GM23248 (cell line): ENCODE data around the gene MAP6. TPM values are rescaled to one million over a fixed set of nuclear protein-coding genes. Genes with fewer than 3 reads are reported as not detected.
A peak's percentile ranks its signal among the peaks of the same experiment; 100 is the strongest.

Experiments used
- DNase-seq: peaks from one replicate; pipeline ENCODE4 v3.0.0-alpha.2; 2015
- H2AFZ ChIP-seq: fragments of 200-600 bp; sonication (generic); 2 replicates; pipeline ENCODE4 v1.6.1; 2016; ENCODE audit warnings: antibody characterized with exemption
- H3F3A ChIP-seq: fragments of 200-600 bp; sonication (generic); 2 replicates; pipeline ENCODE4 v1.6.1; 2016; ENCODE audit warnings: mild to moderate bottlenecking, antibody characterized with exemption, mixed run types; ENCODE audit not compliant: insufficient read depth
- H3K27ac ChIP-seq: fragments of 200-600 bp; sonication (generic); 2 replicates; pipeline ENCODE4 v1.5.1; 2016; ENCODE audit warnings: mild to moderate bottlenecking
- H3K27me3 ChIP-seq: fragments of 200-600 bp; sonication (generic); replicated peaks from 2 replicates; pipeline ENCODE4 v1.6.1; 2016; ENCODE audit warnings: mild to moderate bottlenecking; ENCODE audit not compliant: insufficient read depth
- H3K36me3 ChIP-seq: fragments of 200-600 bp; sonication (generic); 2 replicates; pipeline ENCODE4 v1.6.1; 2016; ENCODE audit warnings: low read depth, mild to moderate bottlenecking
- H3K4me1 ChIP-seq: fragments of 200-600 bp; sonication (generic); 2 replicates; pipeline ENCODE4 v1.6.1; 2016; ENCODE audit warnings: mild to moderate bottlenecking; ENCODE audit not compliant: insufficient read depth
- H3K4me2 ChIP-seq: fragments of 200-600 bp; sonication (generic); one replicate; pipeline ENCODE4 v1.6.1; 2016; ENCODE audit warnings: mild to moderate bottlenecking; ENCODE audit not compliant: unreplicated experiment
- H3K4me3 ChIP-seq: fragments of 200-600 bp; sonication (generic); 2 replicates; pipeline ENCODE4 v1.5.1; 2016; ENCODE audit warnings: mild to moderate bottlenecking
- H3K79me2 ChIP-seq: fragments of 200-600 bp; sonication (generic); 2 replicates; pipeline ENCODE4 v1.6.1; 2016; ENCODE audit warnings: mild to moderate bottlenecking; ENCODE audit not compliant: insufficient read depth
- H3K9ac ChIP-seq: fragments of 200-600 bp; sonication (generic); 2 replicates; pipeline ENCODE4 v1.6.1; 2016; ENCODE audit warnings: mild to moderate bottlenecking
- H3K9me2 ChIP-seq: fragments of 200-600 bp; sonication (generic); 2 replicates; pipeline ENCODE4 v1.6.1; 2016; ENCODE audit warnings: mixed run types, mild to moderate bottlenecking, moderate library complexity; ENCODE audit not compliant: insufficient read depth
- H3K9me3 ChIP-seq: fragments of 200-600 bp; sonication (generic); one replicate; pipeline ENCODE4 v1.6.1; 2017; ENCODE audit warnings: low read depth
- H4K20me1 ChIP-seq: fragments of 200-600 bp; sonication (generic); 2 replicates; pipeline ENCODE4 v1.6.0; 2016; ENCODE audit not compliant: insufficient read depth
- EZH2 ChIP-seq: fragments of 200-600 bp; sonication (generic); IDR thresholded peaks from 2 replicates; pipeline ENCODE4 v1.6.1; 2018; ENCODE audit warnings: antibody characterized with exemption, mild to moderate bottlenecking; ENCODE audit not compliant: insufficient read depth, poor library complexity, severe bottlenecking
- EZH2phosphoT487 ChIP-seq: fragments of 200-600 bp; sonication (generic); IDR thresholded peaks from 2 replicates; pipeline ENCODE4 v1.6.1; 2018; ENCODE audit warnings: antibody characterized with exemption, moderate library complexity, mild to moderate bottlenecking, low read depth; ENCODE audit not compliant: insufficient read depth
- WGBS, 2 experiments: methylation state at CpG; one replicate each; pipeline ENCODE4 v1.1.6; 2015 to 2017; ENCODE audit warnings: low lambda C conversion rate in 2 of 2, low coverage in 1 of 2; ENCODE audit errors: missing lambda C conversion rate in 2 of 2; 5-methylcytosine and 5-hydroxymethylcytosine counted together
- in situ Hi-C: fragments of 300-500 bp; cut with MboI; formaldehyde crosslinking; loops from 2 replicates; pipeline ENCODE4 v1.15.0; 2020
- polyA plus RNA-seq: library from polyadenylated mRNA; unstranded; fragments of >200 nt; fragmentation: Nextera tagmentation; extraction: Ambion mirVana; gene quantifications from 2 replicates; pipeline ENCODE4 v1.2.1, GENCODE V29; 2016
- total RNA-seq: library from RNA; depleted of rRNA; stranded (reverse); fragments of >200 nt; shearing (Covaris generic); gene quantifications from 2 replicates; pipeline ENCODE4 v1.2.3, GENCODE V29; 2014

MAP6 gene
- total and polyA plus RNA-seq, 2 experiments from 2014 or later, result 3.4 to 5.2 TPM

DNA sequence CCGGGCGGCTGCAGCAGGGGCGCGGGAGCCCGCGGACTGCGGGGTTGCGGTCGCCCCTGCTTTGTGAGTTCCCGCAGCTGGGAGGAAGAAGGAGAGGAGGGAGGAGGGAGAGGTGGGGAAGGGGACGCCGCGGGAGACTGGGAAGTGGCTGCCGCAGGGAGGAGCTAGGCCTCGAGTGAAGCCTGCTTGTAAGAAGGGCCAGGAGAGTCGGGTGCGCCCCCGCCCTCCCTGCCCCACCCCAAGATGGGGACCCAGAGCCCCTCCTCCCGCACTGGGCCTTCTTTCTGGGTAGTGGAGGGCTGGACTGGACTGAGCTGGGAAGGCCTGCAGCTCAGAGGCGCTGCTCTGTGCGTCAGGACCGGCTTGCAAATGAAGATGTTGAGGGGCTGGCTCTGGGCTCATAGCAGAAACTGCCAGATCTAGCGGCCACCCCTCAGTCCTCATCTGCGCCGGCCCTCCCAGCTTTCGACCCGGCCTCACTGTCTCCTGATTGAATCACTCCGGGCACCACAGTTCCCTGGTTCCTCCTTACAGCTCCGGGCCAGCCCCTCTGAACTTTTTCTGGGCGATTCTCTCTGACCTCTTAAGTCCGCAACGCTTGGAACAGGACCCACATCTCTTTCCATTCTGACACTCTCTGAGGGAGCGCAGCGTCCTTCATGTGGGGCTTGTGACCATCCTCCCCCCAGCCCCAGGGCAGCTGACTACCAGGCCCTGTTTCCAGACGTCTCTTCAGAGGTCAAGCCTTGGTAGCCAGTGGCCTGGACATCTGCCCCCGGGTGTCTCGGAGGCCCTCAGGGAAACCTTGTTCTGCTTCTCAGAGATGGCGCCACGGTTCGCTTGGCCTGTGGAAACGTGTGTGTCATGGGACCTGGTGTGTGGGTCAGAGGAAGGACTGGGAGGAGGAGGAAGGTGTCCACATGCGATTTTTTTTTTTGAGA is 84.8 kb downstream of the MAP6 start:
- Histone ChIP-seq H3K79me2 (no peaks in the 10 kb centered on the region), H3K4me2 (peak overlapping the region; percentile 79)
- in situ Hi-C loops, result no loop called here

DNA sequence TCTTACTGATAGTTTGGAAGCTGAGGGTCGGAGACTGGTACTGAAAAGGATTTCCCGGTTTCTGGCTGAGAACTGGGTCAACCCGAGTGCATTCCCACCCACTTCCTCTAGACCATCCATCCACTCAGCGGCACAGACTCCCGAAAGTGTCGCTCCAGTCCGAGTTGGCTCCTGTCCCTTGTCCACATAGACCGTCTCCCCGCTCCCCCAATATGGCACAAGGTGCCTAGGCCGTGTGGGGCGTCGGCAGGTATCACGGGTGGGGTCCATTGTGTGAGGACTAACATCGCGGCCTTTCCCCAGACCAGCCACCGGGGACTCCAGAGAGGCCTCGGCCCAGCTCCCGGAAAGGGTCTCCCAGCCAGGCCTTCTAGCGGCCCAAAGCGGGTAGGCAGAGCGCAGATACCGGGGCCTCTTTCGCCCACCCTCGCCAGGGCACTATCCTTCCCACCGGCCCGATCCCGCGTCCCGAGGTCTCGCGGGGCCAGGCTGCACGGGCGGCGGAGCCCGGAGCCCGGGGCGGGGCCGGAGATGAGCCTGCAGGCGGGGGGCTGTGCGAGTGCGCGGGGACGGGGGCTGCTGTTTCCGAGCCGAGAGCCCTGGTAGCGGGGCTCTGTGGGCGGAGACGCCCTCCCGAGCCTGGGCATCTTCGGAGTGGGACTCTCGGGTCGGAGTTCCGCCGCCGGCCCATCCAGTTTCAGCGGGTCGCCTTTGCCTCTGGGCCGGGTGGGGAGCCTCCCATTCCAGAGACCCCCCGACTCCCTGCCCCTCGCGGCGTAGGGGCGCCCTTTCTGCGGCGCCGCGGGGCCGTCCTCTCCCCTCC is 85.7 kb downstream of the MAP6 start:
- H3K9me3 ChIP-seq, result no peaks in the 10 kb centered on the region
- no peaks in the 10 kb centered on the region for H3K79me2 ChIP-seq
- H3K36me3 ChIP-seq, result no peaks in the 10 kb centered on the region
- H3K27ac ChIP-seq, result peak overlapping the region; percentile 68
- no peaks in the 10 kb centered on the region for H3K27me3 ChIP-seq
- 2 to 3% methylated on average over 42 to 53 of the region's 68 CpGs for WGBS, 2 experiments
- peak; percentile 88 for DNase-seq
- no peaks in the 10 kb centered on the region for H3K9me2 ChIP-seq
- H3K9ac ChIP-seq, result peak overlapping the region; percentile 93
- peaks cover 3% of the 10 kb centered on the region; the same call in 1 of the 2 replicates for H3F3A ChIP-seq
- H2AFZ ChIP-seq, result peak overlapping the region; percentile 93
- peak overlapping the region; percentile 75 for H3K4me3 ChIP-seq
- in situ Hi-C loops, result no loop called here
- no peaks in the 10 kb centered on the region for H4K20me1 ChIP-seq
- TF ChIP-seq EZH2 (no peak), EZH2phosphoT487 (no peak)
- peaks cover 12% of the 10 kb centered on the region for H3K4me1 ChIP-seq
- peak overlapping the region; percentile 79 for H3K4me2 ChIP-seq

More for the DNA sequence above, 84.8 kb downstream of the MAP6 start:
- Histone ChIP-seq H3K4me3 (peak overlapping the region; percentile 75), H3K27ac (peak overlapping the region; percentile 68), H3K4me1 (peaks cover 12% of the 10 kb centered on the region), H3K27me3 (no peaks in the 10 kb centered on the region), H4K20me1 (no peaks in the 10 kb centered on the region), H3F3A (no peaks in the 10 kb centered on the region), H3K36me3 (no peaks in the 10 kb centered on the region), H3K9me3 (no peaks in the 10 kb centered on the region), H3K9me2 (no peaks in the 10 kb centered on the region), H3K9ac (peak overlapping the region; percentile 93), H2AFZ (peak overlapping the region; percentile 93)
- WGBS, 2 experiments, result 24 to 31% methylated on average over 34 to 42 of the region's 42 CpGs
- TF ChIP-seq EZH2 (no peak), EZH2phosphoT487 (no peak)
- DNase-seq, result peak; percentile 74

DNA sequence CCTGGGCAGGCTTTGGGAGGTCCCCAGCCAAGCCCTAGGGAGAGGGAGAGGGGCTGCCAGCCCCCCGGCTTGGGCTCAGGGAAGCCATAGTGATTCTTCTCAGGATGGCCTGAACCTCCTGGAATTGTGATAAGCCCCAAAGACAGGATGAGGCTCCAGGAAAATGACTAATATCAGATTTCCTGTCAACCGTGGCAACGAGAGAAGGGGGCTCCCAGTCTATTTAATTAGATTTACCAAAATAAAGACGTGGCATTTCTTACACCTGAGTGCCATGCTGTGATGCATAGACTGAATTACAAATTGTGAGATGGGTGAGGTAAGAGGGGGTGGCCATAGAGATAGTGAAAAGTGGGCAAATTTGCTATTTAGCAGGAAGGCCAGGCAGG is 86.3 kb downstream of the MAP6 start:
- Histone ChIP-seq H3K27me3 (no peaks in the 10 kb centered on the region), H3K79me2 (no peaks in the 10 kb centered on the region), H3K4me2 (peak overlapping the region; percentile 79), H3K4me3 (peak overlapping the region; percentile 75), H3K9me2 (no peaks in the 10 kb centered on the region), H3F3A (peaks cover 9% of the 10 kb centered on the region), H3K36me3 (no peaks in the 10 kb centered on the region), H3K9ac (peak overlapping the region; percentile 93), H4K20me1 (no peaks in the 10 kb centered on the region), H3K4me1 (peaks cover 12% of the 10 kb centered on the region), H3K9me3 (no peaks in the 10 kb centered on the region), H3K27ac (peak overlapping the region; percentile 68), H2AFZ (peak overlapping the region; percentile 93)
- in situ Hi-C loops, result no loop called here
- TF ChIP-seq EZH2phosphoT487, result no peak
- WGBS, 2 experiments, result 25 to 26% methylated on average over 4 of the region's 4 CpGs
- no peak for DNase-seq

DNA sequence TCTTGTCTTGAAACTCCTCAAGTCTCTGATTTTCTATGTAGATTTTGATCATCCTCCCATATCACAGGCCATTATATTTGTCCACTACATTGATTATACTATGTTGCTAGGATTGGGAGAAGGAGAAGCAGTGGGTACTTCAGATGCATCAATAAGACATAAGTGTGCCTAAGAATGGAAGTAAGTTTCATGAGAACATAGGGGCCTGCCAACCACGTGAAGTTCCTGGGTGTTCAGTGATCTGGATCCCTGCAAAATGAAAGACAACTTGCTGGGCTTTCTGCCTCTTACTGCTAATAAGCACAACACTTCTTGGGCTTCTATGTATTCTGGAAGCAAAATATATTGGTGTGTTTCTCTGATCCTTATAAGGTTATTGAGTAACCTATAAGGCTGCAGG is 89.0 kb downstream of the MAP6 start:
- no peaks in the 10 kb centered on the region for H3K36me3 ChIP-seq
- H3K9ac ChIP-seq, result no peak overlapping the region
- H3F3A ChIP-seq, result peaks cover 29% of the 10 kb centered on the region
- H3K4me1 ChIP-seq, result peaks cover 17% of the 10 kb centered on the region
- H3K27me3 ChIP-seq, result no peaks in the 10 kb centered on the region
- no peak overlapping the region for H3K4me2 ChIP-seq
- TF ChIP-seq EZH2 (no peak), EZH2phosphoT487 (no peak)
- H3K9me2 ChIP-seq, result no peaks in the 10 kb centered on the region
- H3K9me3 ChIP-seq, result no peaks in the 10 kb centered on the region
- DNase-seq, result no peak
- in situ Hi-C loops, result no loop called here
- no peaks in the 10 kb centered on the region for H4K20me1 ChIP-seq
- no peak overlapping the region for H3K4me3 ChIP-seq
- no peak overlapping the region for H2AFZ ChIP-seq
- WGBS, 2 experiments, result 15 to 31% methylated on average over 1 of the region's 1 CpG
- no peaks in the 10 kb centered on the region for H3K79me2 ChIP-seq
- no peak overlapping the region for H3K27ac ChIP-seq
